Measurements from ENCODE around the gene LMX1A. TPM values are rescaled to one million over a fixed set of nuclear protein-coding genes. Genes with fewer than 3 reads are reported as not detected.

The LMX1A gene
- polyA plus RNA-seq, 1 donor from 2014 or later, result 0.47 TPM

- no peak for TF ChIP-seq RAD21 (conservative IDR thresholded peaks at IDR 0.05)
- no peak for TF ChIP-seq POLR2AphosphoS5 (IDR thresholded peaks at IDR 0.05)
Observed at GRCh38 chr1:165317612-165318011, 38.9 kb downstream of the LMX1A start (continued).

- Histone ChIP-seq H3F3A (ENCODE audit: insufficient read depth, low read length, poor library complexity, severe bottlenecking) (no peaks in the 10 kb centered on the region), H3K79me2 (replicated peaks; ENCODE audit: insufficient read depth, low read length) (no peaks in the 10 kb centered on the region), H3K9me2 (ENCODE audit: insufficient read depth, low read length) (no peaks in the 10 kb centered on the region), H3K9ac (ENCODE audit: low read length) (no peak overlapping the region), H3K4me3 (ENCODE audit: low read length) (no peak overlapping the region), H3K36me3 (ENCODE audit: insufficient read depth, low read length) (no peaks in the 10 kb centered on the region), H3K4me2 (ENCODE audit: low read length) (no peak overlapping the region), H3K27ac (ENCODE audit: low read length) (no peak overlapping the region), H2AFZ (ENCODE audit: low read depth, low read length) (no peak overlapping the region), H3K27me3 (ENCODE audit: insufficient read depth, low read depth, low read length) (no peaks in the 10 kb centered on the region), H4K20me1 (ENCODE audit: insufficient read depth) (no peaks in the 10 kb centered on the region), H3K9me3 (ENCODE audit: low read length) (no peaks in the 10 kb centered on the region)
- TF ChIP-seq TAF1 (IDR thresholded peaks at IDR 0.05; ENCODE audit: low read depth) (no peak), POLR2AphosphoS5 (IDR thresholded peaks at IDR 0.05) (no peak), RAD21 (conservative IDR thresholded peaks at IDR 0.05) (no peak), EP300 (conservative IDR thresholded peaks at IDR 0.05; ENCODE audit: poor library complexity, severe bottlenecking) (no peak), CTCF (IDR thresholded peaks at IDR 0.05; ENCODE audit: poor library complexity, severe bottlenecking) (no peak), SMC3 (conservative IDR thresholded peaks at IDR 0.05; ENCODE audit: poor library complexity) (no peak), REST (IDR thresholded peaks at IDR 0.05; ENCODE audit: borderline replicate concordance) (no peak), EZH2 (IDR thresholded peaks at IDR 0.05; ENCODE audit: borderline replicate concordance, insufficient read depth, low read length, poor library complexity, severe bottlenecking) (no peak), MXI1 (conservative IDR thresholded peaks at IDR 0.05; ENCODE audit: poor library complexity, severe bottlenecking) (no peak)
Observed at GRCh38 chr1:165316153-165316772, 40.3 kb downstream of the LMX1A start.

- TF ChIP-seq EZH2 (IDR thresholded peaks at IDR 0.05; ENCODE audit: borderline replicate concordance, insufficient read depth, low read length, poor library complexity, severe bottlenecking), result no peak
- no peak for TF ChIP-seq SMC3 (conservative IDR thresholded peaks at IDR 0.05; ENCODE audit: poor library complexity)
- TF ChIP-seq EP300 (conservative IDR thresholded peaks at IDR 0.05; ENCODE audit: poor library complexity, severe bottlenecking), result no peak
- no peak for TF ChIP-seq CTCF (IDR thresholded peaks at IDR 0.05; ENCODE audit: poor library complexity, severe bottlenecking)
- TF ChIP-seq RAD21 (conservative IDR thresholded peaks at IDR 0.05), result no peak
- TF ChIP-seq POLR2AphosphoS5 (IDR thresholded peaks at IDR 0.05), result no peak
- no peak for TF ChIP-seq REST (IDR thresholded peaks at IDR 0.05; ENCODE audit: borderline replicate concordance)
- no peak for TF ChIP-seq TAF1 (IDR thresholded peaks at IDR 0.05; ENCODE audit: low read depth)
- TF ChIP-seq MXI1 (conservative IDR thresholded peaks at IDR 0.05; ENCODE audit: poor library complexity, severe bottlenecking), result no peak
- Histone ChIP-seq H3K9me3 (ENCODE audit: low read length) (no peaks in the 10 kb centered on the region), H3K27ac (ENCODE audit: low read length) (no peak overlapping the region), H3K27me3 (ENCODE audit: insufficient read depth, low read depth, low read length) (no peaks in the 10 kb centered on the region), H3K9ac (ENCODE audit: low read length) (no peak overlapping the region), H3K4me3 (ENCODE audit: low read length) (no peak overlapping the region), H3K79me2 (replicated peaks; ENCODE audit: insufficient read depth, low read length) (no peaks in the 10 kb centered on the region), H4K20me1 (ENCODE audit: insufficient read depth) (no peaks in the 10 kb centered on the region), H3F3A (ENCODE audit: insufficient read depth, low read length, poor library complexity, severe bottlenecking) (no peaks in the 10 kb centered on the region), H2AFZ (ENCODE audit: low read depth, low read length) (no peak overlapping the region), H3K4me2 (ENCODE audit: low read length) (no peak overlapping the region), H3K36me3 (ENCODE audit: insufficient read depth, low read length) (no peaks in the 10 kb centered on the region), H3K9me2 (ENCODE audit: insufficient read depth, low read length) (no peaks in the 10 kb centered on the region)
Observed at GRCh38 chr1:165315481-165315880, 41.0 kb downstream of the LMX1A start.

Measured in neural cell (in vitro differentiated cells).